Activated CD8-positive, alpha-beta T cell treated with anti-CD3 and anti-CD28 coated beads for 36 hours (primary cell): ENCODE data around the gene EGR4. TPM values are rescaled to one million over a fixed set of nuclear protein-coding genes. Genes with fewer than 3 reads are reported as not detected.

Experiments
- ATAC-seq: fragments of 200-7000 bp; cut with Tn5 transposase; one replicate; pipeline ENCODE4 v1.10.0; 2021; ENCODE audit warnings: mild to moderate bottlenecking, moderate library complexity
- CTCF ChIA-PET: fragments of 350-600 bp; sonication (Branson Sonifier 250); formaldehyde crosslinking; loops from one replicate; lab custom pipeline; 2021; ENCODE audit warnings: antibody characterized with exemption; lab: Charles Lee
- POLR2A ChIA-PET: fragments of 350-600 bp; sonication (Branson Sonifier 250); formaldehyde crosslinking; loops from one replicate; lab custom pipeline; 2021; ENCODE audit warnings: antibody characterized with exemption; lab: Charles Lee
- DNase-seq: peaks from one replicate; pipeline ENCODE4 v3.0.0-alpha.2; 2020
- H3K27ac Mint-ChIP-seq: one replicate; pipeline ENCODE4 v1.8.0; 2021; ENCODE audit warnings: mild to moderate bottlenecking, mixed read lengths
- H3K27me3 Mint-ChIP-seq: one replicate; pipeline ENCODE4 v1.8.0; 2021; ENCODE audit warnings: mixed read lengths
- H3K36me3 Mint-ChIP-seq: one replicate; pipeline ENCODE4 v1.8.0; 2021; ENCODE audit warnings: low read depth, mixed read lengths
- H3K4me1 Mint-ChIP-seq: one replicate; pipeline ENCODE4 v1.8.0; 2021; ENCODE audit warnings: low read depth, mixed read lengths
- H3K4me3 Mint-ChIP-seq: one replicate; pipeline ENCODE4 v1.8.0; 2021; ENCODE audit warnings: mild to moderate bottlenecking, moderate library complexity, mixed read lengths
- H3K9me3 Mint-ChIP-seq: one replicate; pipeline ENCODE4 v1.8.0; 2021; ENCODE audit warnings: mixed read lengths
- CTCF ChIP-seq: fragments of 200-600 bp; IDR thresholded peaks from one replicate; pipeline ENCODE4 v1.8.0; 2022; ENCODE audit warnings: antibody characterized with exemption, mild to moderate bottlenecking
- intact Hi-C: fragments of 100-400 bp; cut with micrococcal nuclease; formaldehyde crosslinking; loops from one replicate; pipeline ENCODE4 v1.10.0; 2022
- total RNA-seq, 2 experiments: library from RNA; stranded (reverse); gene quantifications; one replicate each; pipeline ENCODE4 v1.2.3, GENCODE V29; 2021

EGR4 gene
- total RNA-seq, 2 experiments from 2014 or later = 0.11 to 0.29 TPM

- no peaks in the 10 kb centered on the region for H3K4me1 Mint-ChIP-seq
- CTCF ChIA-PET = no interaction called here
- H3K36me3 Mint-ChIP-seq = no peaks in the 10 kb centered on the region
- DNase-seq (no peak), ATAC-seq (no peak)
- no peak for TF ChIP-seq CTCF
- H3K9me3 Mint-ChIP-seq = no peaks in the 10 kb centered on the region
- no peak overlapping the region for H3K27ac Mint-ChIP-seq
- no peak overlapping the region for H3K4me3 Mint-ChIP-seq
- intact Hi-C loops = no loop called here
- POLR2A ChIA-PET = no interaction called here
- peaks cover 12% of the 10 kb centered on the region for H3K27me3 Mint-ChIP-seq
Observed at GRCh38 chr2:73314441-73314840, 21.1 kb upstream of the EGR4 start.

- Mint-ChIP-seq H3K36me3 (no peaks in the 10 kb centered on the region), H3K27ac (no peak overlapping the region), H3K27me3 (peaks cover 17% of the 10 kb centered on the region), H3K4me1 (no peaks in the 10 kb centered on the region), H3K9me3 (no peaks in the 10 kb centered on the region), H3K4me3 (no peak overlapping the region)
- ATAC-seq (no peak), DNase-seq (no peak)
- intact Hi-C loops = no loop called here
- CTCF ChIA-PET = interaction anchor here (1.5 kb wide), 1 partner anchor 18 kb away, joined by 4 read pairs; no protein-coding TSS in a partner anchor
- POLR2A ChIA-PET = no interaction called here
- TF ChIP-seq CTCF = no peak
Observed at GRCh38 chr2:73307720-73308119, 14.4 kb upstream of the EGR4 start.

- peaks cover 33% of the 10 kb centered on the region for H3K27me3 Mint-ChIP-seq
- DNase-seq (no peak), ATAC-seq (no peak)
- no peak overlapping the region for H3K27ac Mint-ChIP-seq
- H3K4me1 Mint-ChIP-seq = no peaks in the 10 kb centered on the region
- no peak overlapping the region for H3K4me3 Mint-ChIP-seq
- ChIA-PET POLR2A (no interaction called here), CTCF (interaction anchor here (1.3 kb wide), 1 partner anchor 8 kb away, joined by 3 read pairs; the partner anchor contains the start of gene EGR4)
- no peaks in the 10 kb centered on the region for H3K9me3 Mint-ChIP-seq
- H3K36me3 Mint-ChIP-seq = no peaks in the 10 kb centered on the region
- intact Hi-C loops = no loop called here
- no peak for TF ChIP-seq CTCF
Observed at GRCh38 chr2:73301636-73302035, 8.3 kb upstream of the EGR4 start.

GRCh38 chr2:73300926-73301325, 7.6 kb upstream of the EGR4 start:
- Mint-ChIP-seq H3K4me3 (no peak overlapping the region), H3K4me1 (no peaks in the 10 kb centered on the region), H3K27ac (no peak overlapping the region), H3K27me3 (peaks cover 40% of the 10 kb centered on the region), H3K9me3 (no peaks in the 10 kb centered on the region), H3K36me3 (no peaks in the 10 kb centered on the region)
- DNase-seq = no peak
- no peak for ATAC-seq
- TF ChIP-seq CTCF = no peak
- ChIA-PET CTCF (interaction anchor here (1.0 kb wide), 1 partner anchor 11 kb away, joined by 3 read pairs; no protein-coding TSS in a partner anchor), POLR2A (interaction anchor here (1.4 kb wide), 1 partner anchor 10 kb away, joined by 4 read pairs; no protein-coding TSS in a partner anchor)
- intact Hi-C loops = no loop called here

- Mint-ChIP-seq H3K27ac (no peak overlapping the region), H3K4me1 (peaks cover 2% of the 10 kb centered on the region), H3K4me3 (no peak overlapping the region), H3K27me3 (peaks cover 58% of the 10 kb centered on the region), H3K9me3 (no peaks in the 10 kb centered on the region), H3K36me3 (no peaks in the 10 kb centered on the region)
- no peak for TF ChIP-seq CTCF
- POLR2A ChIA-PET = no interaction called here
- CTCF ChIA-PET = no interaction called here
- ATAC-seq (no peak), DNase-seq (no peak)
- intact Hi-C loops = no loop called here
Observed at GRCh38 chr2:73297586-73297985, 4.2 kb upstream of the EGR4 start.
